ENCODE data around the gene CALU.

GRCh38 chr7:128785738-128786137 is 46.6 kb downstream of the CALU start:
- TF ChIP-seq CTCF (optimal IDR thresholded peaks at IDR 0.05 in 1 of 3, IDR thresholded peaks at IDR 0.05 in 1 of 3, conservative IDR thresholded peaks at IDR 0.05 in 1 of 3; ENCODE audit: extremely low read depth in 1 of 3, insufficient read depth in 2 of 3, low read length in 3 of 3) = no peak
- TF ChIP-seq EZH2 (IDR thresholded peaks at IDR 0.05; ENCODE audit: low read length) = no peak

Data from keratinocyte (primary cell).